GM18870 (cell line): ENCODE data around the gene ACACB.

Experiments used
- ATAC-seq: cut with Tn5 transposase; IDR thresholded peaks from one replicate; pipeline ENCODE4 v1.9.1; 2021; ENCODE audit warnings: moderate library complexity; ENCODE audit not compliant: unreplicated experiment

ACACB gene

DNA sequence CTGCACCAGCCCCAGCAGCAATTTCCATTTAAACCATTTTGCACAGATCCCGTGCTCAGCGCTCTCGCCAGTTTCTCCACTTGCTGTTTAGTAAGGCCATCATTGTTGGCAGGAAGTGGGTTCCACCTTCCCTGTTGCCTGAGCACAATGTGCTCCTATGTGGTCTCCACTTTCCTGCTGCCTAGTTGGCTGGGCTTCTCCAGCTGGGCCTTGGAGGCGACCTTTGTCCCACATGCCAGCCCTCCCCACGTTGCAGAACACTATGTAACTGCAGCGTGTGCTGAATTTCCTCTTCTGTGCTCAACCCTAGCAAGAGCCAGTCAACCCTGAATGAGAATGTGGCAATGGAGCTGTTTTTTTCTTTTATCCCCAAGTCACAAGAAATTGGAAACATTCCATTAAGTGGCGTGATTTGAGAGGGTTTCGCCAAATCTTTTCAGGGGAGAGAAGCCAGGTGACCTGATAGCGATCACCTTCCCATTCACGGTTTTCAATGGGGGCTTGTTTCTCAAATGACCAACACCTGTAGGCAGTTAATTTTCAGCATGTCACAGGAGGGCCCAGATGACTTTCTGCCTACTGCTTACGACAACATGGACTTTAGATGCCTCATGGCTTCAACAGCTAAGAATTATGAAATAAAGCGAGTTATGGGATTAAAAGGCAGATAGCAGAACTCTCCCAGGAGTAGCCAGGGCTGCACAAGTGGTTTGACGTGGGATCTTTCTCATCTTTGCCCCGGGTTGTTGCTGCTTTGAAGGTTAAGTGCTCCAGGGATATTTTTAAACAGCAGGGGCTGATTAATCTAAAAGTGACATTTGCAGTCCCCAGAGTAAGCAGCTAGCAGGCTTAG lies at the start of gene ACACB:
TSS of gene ACACB (plus strand) at position 830 of the 853 bp plus-strand sequence. CDS start 22,819 bp downstream, outside the sequence.
- no peak for ATAC-seq

DNA sequence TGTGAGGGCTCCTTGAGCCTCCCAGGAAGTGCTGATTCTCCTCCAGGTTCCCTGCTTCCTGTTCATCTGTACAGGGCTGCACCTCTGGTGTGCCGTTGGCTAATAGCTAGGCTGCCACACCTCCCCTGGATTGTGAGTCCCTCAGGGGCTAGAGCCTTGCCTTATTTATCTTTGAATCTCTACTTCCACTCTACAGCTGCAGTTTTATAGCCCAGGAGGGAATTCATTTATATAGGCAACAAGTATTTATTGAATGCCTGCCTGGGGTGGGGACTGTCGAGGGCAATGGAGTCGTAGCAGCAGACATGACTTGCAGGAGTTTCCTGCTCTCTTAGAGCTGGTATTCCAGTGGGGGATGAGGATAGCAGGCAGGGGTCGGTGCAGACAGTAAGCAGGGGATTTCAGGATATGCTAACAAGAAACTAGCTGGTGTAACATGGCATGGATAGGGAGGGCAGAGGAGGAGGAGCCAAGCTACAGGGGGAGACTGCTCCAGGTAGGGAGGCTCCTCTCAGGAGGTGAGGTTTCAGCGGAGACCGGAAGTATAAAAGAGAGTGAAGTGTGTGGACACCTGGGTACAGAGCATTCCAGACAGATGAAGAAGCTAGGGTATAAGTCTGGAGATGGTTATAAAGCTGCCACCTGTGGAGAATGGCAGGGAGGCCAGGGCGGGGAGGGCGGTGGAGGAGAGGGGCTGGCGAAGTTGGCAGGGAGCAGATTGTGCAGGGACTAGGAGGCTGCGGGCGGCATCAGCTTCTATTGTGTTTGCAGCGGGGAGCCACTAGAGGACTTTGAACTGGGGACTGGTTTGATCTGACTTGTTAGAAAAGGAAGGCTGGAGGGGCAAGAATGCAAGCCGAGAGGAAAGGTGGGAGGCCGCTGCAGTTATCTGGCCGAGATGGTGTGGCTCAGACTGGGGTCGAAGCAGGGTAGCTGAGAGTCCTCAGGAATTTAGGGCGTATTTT lies 46.8 kb upstream of the ACACB start:
- no peak for ATAC-seq

DNA sequence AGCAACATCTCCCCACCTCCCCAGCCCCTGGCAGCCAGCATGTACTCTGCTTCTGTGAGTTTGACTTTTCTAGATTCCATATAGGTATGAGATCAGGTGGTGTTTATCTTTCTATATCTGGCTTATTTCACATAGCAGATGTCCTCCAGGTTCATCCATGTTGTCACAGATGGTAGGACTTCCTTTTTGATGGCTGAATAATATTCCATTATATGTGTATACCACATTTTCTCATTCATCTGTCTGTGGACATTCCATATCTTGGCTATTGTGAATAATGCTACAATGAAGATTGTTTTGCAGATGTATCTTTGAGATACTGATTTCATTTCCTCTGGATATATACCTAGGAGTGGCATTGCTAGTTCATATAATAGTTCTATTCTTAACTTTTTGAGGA lies 41.5 kb upstream of the ACACB start:
- no peak for ATAC-seq

DNA sequence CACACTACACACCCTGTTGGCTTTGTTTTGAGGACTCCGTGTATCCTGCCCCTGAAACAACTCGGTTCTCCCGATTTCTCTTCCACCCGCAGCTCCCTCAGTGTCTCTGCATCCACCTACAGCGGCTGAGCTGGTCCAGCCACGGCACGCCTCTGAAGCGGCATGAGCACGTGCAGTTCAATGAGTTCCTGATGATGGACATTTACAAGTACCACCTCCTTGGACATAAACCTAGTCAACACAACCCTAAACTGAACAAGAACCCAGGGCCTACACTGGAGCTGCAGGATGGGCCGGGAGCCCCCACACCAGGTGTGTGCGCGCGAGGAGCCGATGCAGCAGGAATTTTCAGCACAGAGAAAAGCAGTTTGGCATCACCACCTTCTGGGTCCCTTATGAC lies 33.6 kb upstream of the ACACB start:
- ATAC-seq: no peak

DNA sequence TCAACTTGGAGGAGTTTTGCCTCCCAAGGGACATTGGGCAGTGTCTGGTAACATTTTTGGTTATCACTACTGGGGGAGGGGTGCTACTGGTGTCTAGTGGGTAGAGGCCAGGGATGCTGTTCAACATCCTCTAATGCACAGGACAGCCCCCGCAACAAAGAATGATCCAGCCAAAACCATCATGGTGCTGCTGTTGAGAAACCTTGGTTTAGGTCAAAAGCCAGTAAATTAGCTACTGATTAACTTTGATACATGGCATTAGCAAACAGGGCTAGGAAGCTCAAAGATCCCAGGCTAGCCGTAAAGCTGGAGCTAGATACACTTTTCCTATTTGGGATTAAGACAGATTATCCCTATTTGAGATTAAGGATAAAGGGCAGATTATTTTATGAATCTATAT lies 32.0 kb upstream of the ACACB start:
- no peak for ATAC-seq

DNA sequence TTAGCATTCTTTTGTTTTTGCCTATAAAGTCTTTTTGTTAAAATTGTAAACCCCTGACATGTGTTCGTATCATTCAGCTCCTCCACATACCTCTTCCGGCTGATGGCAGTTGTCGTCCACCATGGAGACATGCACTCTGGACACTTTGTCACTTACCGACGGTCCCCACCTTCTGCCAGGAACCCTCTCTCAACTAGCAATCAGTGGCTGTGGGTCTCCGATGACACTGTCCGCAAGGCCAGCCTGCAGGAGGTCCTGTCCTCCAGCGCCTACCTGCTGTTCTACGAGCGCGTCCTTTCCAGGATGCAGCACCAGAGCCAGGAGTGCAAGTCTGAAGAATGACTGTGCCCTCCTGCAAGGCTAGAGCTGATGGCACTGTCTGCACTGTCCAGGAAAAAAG lies 30.8 kb upstream of the ACACB start:
- no peak for ATAC-seq

DNA sequence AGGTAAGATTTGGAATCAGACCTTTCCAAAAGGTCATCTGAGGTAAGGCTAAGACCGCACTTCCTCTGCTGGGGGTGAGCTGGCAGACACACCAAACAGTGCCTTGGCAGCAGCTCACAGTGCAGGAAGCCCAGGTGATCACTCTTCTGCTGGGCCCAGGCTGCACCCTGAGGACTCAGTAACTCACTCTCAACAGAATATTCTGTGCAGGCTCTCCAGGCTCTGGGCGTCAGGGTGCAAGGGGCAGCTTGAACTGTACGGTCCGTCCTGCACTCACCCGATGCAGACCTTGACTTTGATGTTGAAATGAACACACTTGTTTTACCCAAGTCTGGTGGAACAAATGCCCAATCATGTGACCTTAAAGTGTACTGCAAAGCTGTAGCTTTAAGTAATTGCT lies 29.1 kb upstream of the ACACB start:
- ATAC-seq: no peak

DNA sequence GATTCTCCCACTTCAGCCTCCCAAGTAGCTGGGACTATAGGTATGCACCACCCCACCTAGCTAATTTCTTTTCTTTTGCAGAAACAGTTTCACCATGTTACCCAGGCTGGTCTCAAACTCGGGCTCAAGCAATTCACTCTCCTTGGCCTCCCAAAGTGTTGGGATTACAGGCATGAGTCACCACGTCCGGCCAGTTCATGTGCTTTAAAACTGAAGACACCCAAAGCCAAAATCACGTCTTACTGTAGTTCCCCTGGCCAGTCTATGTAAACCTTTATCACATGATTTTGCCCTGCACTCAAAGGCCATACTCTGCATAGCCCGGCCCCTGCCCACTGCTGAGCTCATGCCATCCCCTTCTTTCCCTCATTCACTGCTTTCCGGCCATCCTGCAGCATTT lies 27.6 kb upstream of the ACACB start:
- ATAC-seq: no peak

DNA sequence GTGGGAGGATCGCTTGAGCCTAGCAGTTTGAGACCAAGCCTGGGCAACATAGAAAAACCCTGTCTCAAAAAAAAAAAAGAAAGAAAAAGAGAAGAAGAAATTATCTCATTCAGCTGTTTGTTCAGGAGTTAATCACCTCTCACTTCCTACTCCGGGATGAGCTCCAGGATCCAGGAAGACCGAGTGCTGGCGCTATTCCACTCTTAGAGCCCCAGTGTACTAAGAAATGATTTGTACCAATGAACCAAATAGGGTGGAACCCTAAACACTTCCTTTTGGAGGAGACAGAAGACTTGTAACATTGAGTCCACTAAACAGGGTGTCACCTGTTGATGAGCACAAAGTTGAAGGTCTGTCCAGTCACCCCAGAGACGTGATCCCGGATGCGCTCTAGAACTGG lies 26.7 kb upstream of the ACACB start:
- ATAC-seq: no peak

DNA sequence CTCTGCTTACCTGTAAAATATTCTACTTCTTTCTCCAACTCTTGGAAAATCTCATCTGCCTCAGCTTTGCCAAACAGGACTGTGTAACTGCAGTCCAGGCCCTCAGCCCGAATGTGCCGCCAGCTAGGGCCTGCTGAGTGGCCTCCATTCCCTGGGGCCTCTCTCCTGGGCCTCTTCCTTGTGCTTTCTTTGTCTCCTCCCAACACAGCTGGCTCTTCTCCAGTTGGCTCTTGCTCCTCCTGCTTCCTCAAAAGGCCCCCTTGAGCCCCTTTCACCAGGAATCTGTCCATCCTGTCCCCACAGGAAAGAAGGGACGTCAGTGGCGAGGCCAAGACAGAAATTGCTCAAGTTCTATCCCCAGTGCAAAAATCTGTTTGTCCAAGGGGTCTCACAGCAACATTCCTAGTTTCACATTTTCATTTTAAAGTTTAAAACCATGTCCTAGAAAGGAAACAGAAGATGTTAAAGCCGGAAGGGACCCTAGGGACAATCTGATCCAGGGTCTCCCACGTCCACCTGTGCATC lies 23.8 kb upstream of the ACACB start:
- no peak for ATAC-seq

DNA sequence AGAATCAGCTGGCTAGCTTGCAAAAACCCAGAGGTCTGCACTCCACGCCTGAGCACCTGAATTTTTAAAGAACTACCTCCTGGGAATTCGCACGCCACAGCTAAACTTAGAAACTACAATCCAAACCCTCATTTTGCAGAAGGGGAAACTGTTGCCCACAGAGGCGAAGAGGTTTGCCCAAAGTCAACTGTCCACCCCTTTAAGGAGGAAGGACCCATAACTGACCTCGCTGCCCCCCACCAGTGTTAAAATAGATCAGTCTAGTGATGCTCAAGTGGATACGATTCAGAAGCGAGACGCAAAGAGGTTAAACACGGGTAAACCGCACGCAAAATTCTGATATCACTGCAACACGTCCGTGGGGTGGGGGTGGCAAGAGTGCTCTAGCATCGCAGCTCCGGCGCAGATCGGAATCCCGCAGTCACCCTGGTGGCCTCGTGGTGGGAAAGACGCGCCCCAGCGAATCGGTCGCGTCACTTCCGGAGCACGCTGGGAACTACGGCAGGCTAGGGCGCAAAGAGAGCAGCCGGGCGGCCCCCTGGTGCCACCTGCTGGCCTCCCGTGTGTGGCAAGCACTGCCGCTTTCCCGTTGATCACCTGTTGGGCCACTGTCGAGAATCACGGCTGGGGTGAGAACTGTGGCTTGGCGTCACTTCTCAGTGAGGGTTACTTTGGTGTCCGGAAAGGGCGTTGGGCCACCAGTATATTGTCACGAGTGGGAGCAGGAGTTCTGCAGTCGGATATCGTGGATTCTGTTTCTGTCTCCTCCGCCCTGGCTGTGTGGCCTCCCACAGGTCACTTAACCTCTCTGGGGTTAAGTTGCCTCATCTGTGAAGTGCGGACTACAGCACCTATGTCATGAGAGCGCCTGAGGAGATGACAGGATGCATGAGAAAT lies 23.1 kb upstream of the ACACB start, which contains the start of gene ALKBH2:
TSS of gene ALKBH2 (minus strand) at position 451 of the 897 bp plus-strand sequence. CDS start 686 bp downstream, outside the sequence.
- peak; percentile 38 for ATAC-seq

DNA sequence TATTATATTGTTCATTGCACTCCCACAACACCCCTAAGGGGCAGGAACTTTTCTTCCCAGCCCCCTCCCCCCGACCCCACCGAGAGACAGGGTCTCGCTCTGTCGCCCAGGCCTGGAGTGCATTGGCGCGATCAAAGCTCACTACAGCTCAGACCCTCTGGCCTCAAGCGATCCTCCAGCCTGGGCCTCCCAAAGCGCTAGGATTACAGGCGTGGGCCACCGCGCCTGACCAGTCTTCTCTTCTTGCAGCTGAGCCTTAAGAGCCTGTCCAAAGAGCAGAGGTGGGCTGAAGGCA lies 19.3 kb upstream of the ACACB start:
- ATAC-seq: no peak

DNA sequence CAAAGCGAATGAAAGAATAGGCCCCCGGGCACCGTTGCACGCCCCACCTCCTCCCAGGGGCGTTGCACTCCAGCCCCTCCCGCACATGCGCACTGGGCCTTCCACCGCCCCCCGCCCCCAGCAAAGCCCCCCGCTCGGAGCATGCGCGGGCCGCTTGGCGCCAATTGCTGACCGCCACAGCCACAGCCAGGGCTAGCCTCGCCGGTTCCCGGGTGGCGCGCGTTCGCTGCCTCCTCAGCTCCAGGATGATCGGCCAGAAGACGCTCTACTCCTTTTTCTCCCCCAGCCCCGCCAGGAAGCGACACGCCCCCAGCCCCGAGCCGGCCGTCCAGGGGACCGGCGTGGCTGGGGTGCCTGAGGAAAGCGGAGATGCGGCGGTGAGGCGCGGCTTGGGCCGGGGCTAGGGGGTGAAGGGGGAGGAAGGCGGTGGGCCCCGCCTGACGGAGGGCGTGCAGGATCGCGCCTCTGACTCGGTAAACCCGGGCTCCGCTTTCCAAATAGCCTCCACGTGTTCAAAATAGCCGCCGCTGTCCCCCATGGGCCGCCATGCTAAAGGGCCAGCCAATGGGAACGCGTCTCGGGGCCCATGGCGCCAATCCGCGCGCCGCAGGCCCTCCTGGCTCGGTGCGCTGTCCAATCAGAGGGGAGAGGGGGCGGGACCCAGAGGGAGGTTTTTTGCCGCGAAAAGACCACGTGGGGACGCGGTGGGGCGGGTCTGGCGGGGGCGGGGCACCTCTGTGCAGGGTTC lies 18.8 kb upstream of the ACACB start, which contains the start of gene UNG:
TSS of gene UNG (plus strand) at position 163 of the 748 bp plus-strand sequence. CDS start at position 246, 83 bp downstream.
- peak; percentile 56 for ATAC-seq

DNA sequence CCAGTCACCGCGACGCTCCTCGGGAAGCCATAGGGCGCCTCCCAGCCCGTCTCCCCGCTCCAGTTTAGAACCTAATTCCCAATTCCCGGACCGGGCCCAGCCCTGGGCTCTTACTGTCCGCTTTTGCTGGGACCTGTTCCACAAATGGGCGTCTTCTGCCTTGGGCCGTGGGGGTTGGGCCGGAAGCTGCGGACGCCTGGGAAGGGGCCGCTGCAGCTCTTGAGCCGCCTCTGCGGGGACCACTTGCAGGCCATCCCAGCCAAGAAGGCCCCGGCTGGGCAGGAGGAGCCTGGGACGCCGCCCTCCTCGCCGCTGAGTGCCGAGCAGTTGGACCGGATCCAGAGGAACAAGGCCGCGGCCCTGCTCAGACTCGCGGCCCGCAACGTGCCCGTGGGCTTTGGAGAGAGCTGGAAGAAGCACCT lies 18.2 kb upstream of the ACACB start:
- ATAC-seq: peak; percentile 31

DNA sequence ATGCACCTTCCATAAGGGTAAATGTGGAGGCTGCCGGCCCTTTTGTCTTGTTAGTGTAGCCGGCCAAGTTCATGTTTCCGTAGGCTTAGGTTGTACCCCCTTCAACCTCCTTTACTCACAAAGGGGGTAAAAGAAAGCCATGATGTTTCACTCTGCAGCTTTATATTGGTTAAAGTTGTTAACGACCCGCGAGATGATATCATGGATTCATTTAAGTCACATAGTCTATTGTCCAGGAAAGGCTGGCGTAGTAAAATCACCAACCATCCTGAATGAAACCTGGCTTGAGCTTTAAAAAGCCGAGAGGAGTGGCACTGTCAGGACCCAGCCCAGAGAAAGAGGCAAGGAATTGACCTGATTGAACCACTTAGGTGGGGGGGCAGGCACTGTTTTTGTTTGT lies 17.7 kb upstream of the ACACB start:
- ATAC-seq: no peak

DNA sequence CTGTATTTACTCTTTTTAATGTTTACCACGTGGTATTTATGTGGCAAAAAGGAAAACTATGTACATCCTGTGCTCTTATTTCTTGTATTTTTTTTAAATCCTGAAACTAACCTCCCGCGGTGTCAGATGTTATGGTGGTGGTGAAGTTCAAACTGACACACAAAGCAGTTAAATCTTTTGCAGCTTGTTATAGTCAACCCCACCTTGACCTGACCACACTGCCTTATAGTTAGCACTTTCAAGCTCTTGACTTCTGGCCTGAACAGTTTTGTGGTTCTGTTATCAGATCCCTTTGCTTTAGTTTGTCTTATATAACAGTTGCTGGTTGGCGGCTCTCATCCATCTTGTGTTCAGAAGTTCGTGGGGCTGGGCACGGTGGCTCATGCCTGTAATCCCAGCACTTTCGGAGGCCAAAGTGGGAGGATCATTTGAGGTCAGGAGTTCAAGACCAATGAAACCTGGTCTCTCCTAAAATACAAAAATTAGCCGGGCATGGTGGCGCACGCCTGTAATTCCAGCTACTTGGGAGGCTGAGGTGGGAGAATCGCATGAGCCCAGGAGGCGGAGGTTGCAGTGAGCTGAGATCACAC lies 16.9 kb upstream of the ACACB start:
- no peak for ATAC-seq

DNA sequence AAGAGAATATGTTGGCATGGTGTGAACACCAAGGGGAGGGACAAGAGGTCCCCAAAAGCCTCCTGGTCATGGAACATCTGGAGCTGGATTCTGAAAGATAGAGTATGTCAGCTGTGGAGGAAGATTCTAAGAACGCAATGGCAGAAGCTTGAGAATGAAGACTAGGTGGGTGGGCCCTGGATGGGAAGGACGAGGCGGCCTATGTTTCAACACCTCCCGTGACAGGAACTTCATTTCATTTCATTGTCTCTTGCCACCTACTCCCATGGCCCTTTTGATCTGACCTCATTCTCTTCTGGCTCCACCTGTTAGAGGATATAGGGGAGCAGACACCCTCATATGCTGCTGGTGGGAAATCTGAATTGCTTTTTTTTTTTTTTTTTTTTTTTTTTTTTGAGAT lies 15.6 kb upstream of the ACACB start:
- ATAC-seq: no peak

DNA sequence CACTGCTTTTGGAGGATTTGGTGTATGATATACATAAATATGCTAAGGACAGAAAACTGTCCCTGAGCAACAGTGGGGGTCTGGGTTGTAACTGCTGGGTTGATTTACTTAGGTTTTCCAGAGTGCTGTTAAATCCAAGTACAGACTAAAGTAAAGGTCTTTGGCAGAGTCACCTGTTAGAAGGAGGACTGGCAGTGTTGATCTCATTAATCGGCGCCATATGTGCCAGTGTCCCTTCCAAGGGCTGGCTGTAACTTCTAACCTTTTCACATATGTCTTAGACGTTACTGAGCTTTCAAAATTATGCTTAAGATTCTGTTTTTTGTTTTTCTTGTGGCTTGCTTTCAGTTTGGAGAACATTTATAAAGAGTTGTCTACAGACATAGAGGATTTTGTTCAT lies 13.9 kb upstream of the ACACB start:
- no peak for ATAC-seq

DNA sequence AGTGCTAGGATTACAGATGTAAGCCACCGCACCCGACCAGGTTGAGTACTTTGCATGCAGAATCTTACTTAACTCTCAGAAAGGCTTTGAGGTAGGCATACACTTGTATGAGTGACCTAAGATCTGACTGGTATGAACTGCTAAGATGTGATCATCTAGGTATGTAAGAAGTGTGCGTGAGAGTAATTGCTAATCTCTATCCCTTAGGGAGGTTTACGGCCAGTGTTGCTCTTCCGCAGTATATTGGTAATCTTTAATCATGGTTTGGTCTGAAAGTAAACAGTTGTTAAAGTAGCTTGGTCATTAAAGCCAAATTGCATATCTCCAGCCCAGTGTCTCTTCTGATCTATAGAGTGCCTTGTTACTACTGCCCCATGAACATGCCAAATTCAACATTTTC lies 11.2 kb upstream of the ACACB start:
- no peak for ATAC-seq
